ENCODE data around the gene AKAP6.

The AKAP6 gene, protein sequence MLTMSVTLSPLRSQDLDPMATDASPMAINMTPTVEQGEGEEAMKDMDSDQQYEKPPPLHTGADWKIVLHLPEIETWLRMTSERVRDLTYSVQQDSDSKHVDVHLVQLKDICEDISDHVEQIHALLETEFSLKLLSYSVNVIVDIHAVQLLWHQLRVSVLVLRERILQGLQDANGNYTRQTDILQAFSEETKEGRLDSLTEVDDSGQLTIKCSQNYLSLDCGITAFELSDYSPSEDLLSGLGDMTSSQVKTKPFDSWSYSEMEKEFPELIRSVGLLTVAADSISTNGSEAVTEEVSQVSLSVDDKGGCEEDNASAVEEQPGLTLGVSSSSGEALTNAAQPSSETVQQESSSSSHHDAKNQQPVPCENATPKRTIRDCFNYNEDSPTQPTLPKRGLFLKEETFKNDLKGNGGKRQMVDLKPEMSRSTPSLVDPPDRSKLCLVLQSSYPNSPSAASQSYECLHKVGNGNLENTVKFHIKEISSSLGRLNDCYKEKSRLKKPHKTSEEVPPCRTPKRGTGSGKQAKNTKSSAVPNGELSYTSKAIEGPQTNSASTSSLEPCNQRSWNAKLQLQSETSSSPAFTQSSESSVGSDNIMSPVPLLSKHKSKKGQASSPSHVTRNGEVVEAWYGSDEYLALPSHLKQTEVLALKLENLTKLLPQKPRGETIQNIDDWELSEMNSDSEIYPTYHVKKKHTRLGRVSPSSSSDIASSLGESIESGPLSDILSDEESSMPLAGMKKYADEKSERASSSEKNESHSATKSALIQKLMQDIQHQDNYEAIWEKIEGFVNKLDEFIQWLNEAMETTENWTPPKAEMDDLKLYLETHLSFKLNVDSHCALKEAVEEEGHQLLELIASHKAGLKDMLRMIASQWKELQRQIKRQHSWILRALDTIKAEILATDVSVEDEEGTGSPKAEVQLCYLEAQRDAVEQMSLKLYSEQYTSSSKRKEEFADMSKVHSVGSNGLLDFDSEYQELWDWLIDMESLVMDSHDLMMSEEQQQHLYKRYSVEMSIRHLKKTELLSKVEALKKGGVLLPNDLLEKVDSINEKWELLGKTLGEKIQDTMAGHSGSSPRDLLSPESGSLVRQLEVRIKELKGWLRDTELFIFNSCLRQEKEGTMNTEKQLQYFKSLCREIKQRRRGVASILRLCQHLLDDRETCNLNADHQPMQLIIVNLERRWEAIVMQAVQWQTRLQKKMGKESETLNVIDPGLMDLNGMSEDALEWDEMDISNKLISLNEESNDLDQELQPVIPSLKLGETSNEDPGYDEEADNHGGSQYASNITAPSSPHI (N-terminal part only)

DNA sequence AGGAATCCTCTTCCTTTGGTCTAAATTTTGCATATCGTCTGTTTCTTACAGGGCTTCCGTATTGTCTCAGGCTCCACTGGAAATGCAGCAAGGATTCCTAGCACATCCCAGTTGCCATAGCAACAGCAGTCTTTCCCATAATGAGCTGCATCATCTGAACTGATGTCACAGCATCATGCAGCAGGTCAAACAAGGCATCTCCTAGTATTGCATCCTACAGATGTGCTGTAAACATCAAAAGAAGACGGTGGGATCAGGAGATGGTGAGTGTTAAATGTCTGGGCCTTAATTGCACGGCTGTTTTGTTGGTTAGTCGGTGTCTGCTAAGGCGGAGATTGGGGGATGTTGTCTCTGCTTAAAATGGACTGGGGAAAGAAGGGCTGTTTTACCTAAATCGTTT, at the start of gene AKAP6:
AKAP6 (plus strand) TSS at position 153 of the 400 bp plus-strand sequence. CDS start 104,196 bp downstream, outside the sequence.
- in situ Hi-C loops (cut with MboI; ENCODE audit: low sequenced_read_pairs), result no loop called here

DNA sequence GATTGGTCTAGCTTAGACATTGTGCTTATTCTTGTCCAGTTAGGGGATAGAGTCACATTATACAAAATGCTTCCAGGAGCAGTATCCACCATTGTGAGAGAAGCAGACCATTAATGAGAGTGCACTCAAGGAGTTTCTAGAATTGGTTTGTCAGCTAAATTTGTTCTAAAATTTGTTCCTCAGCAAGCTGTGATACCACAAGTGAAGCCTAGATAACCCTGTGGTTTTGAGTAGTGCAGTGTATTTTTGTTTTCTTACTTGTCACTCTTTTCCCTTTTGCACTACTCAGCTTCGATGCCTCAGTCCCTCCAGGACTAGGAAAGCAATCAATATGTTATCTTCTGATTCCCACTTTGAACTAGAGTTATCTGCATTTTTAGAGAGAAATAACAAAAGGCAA, 42.5 kb upstream of the AKAP6 start:
- in situ Hi-C loops (cut with MboI; ENCODE audit: low sequenced_read_pairs), result no loop called here

DNA sequence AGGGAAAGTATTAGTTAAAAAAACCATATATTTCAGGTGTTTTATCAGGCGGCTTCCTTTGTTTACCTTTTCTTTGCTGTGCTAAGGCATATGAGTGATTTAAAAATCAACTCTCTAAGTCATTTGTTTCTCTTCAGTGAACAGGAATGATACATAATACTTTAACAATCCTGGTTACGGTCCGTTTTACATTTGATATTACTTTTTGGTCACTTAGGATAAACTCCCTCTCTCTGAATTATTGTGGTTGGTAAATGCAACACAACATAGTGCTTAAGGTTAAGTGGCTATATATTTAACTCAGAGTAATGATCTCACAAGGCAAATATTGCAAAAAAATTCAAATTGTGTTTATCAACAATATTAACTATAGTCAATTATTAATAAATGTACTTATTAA, 32.7 kb upstream of the AKAP6 start:
- in situ Hi-C loops (cut with MboI; ENCODE audit: low sequenced_read_pairs), result no loop called here

DNA sequence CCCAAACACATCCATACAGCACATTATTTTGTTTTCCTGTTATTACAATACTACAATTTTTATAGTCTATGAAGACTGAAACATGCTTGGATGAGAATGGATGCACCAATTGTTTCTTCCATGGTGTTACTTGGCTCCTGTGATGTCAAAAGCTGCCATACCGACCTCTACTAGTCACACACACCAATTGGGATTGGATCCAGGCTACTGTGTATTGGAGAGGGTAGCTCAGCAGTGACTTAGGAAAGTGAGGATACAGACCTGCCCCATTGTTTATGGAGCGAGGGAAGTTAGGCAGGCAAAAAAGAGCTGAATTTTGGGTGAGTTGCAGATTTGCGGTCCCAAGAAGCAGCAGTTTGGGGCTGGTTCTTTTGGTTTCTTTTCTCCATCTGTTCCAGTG, 30.8 kb upstream of the AKAP6 start:
- in situ Hi-C loops (cut with MboI; ENCODE audit: low sequenced_read_pairs), result no loop called here

DNA sequence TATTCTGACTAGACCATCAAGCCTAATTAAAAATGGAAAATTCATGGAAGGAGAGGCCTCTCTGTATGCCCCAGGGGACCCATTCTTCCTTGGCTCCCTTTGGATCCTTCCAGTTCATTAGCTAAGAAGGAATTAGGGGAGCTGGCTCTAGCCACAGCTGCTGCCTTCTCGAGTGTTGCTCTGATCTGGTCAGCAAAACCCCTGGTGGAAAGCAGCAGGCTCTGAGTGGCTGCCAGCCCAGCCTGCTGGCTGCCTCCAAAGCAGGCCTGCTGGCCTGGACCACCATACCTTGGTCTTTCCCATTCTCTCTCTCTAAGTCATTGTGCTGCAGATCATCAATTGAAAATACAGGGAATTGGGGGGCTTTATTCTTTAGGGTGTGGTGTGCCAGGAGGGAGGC, 29.0 kb upstream of the AKAP6 start:
- in situ Hi-C loops (cut with MboI; ENCODE audit: low sequenced_read_pairs), result no loop called here

DNA sequence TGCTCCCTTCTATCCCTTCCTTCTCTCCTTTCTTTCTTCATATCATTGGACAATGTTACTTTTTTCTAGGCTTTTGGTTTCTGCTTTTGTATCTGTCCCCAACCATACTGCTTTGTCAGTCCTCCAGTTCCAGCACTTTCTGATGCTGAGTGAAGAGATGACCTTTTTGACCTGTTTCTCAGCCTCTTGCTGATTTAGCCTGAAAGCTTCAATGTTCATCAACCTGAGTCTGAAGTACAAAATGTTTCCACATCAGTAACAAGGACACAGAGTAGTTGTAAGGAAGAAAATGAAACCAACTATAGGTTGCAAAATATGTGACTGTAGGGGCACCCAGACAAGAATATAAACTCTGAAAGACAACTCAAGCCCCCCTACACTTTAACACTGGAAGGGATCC, 25.2 kb upstream of the AKAP6 start:
- in situ Hi-C loops (cut with MboI; ENCODE audit: low sequenced_read_pairs), result no loop called here

DNA sequence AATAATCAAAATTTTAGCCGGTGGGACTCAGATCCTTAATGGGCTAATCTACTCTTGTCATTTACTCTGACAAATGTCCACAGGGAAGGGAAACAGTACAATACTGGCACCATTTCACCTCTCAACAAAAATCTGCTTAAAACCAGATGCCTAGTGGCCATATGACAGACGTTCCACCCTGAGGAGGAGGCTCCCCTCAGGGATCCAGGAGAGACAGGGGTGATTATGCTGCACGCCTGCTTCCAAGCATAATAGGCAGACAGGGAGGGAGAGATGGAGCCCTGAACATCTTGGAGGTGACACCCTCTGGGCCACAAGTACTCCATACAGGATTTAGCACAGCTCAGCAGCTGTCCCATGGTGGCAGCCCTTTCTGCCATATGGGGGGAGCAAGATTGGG, 24.8 kb upstream of the AKAP6 start:
- in situ Hi-C loops (cut with MboI; ENCODE audit: low sequenced_read_pairs), result no loop called here

DNA sequence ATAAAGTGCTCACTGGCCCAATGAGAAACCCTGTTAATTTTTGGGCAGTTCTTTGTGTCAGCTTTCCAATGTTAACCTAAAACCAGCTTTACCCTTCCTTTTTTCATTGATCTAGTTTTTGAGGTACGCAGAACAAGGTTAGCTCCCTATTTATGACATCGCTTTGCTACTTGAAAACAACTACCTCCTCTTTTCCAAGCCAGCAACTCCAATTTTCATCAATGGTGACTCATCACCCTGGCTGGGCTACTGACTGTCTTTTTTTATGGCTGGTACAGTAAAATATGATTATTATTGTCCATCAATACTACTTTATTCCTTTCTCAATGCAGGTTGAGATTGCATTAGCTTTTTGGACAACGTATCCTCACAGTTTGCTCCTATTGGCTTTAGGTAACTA, 22.5 kb upstream of the AKAP6 start:
- in situ Hi-C loops (cut with MboI; ENCODE audit: low sequenced_read_pairs), result no loop called here

DNA sequence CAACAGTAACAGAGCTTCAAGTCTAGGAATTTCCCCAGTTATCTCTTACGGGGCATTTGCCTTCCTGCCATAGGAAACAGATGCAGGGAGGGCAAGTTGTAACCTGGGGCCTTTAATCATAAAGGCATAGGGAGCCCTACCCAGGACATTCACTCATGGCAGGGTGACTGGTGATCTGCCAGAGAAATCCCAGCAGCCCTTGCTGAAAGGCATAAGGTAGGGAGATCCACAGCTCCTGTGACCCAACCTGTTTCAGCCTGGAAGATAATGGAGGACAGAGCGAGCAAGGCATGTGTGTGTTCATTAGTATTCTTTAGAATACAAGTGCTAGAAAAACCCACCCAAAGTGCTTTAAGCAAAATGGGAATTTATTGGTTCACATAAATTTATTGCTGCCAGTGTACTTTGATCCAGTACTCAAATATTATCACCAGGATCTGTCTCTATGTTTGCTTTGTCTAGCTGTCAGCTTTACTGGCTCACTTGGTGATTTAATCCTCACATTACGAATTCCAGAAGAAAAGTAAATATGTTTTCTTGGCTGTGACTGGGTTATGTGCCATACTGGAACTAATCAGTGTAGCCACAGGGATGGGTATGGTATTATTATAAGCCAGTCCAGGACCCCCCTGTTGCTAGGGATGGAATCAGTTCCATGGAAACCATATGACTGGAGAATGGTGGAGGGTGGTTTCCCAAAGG, 21.1 kb upstream of the AKAP6 start:
- in situ Hi-C loops (cut with MboI; ENCODE audit: low sequenced_read_pairs), result no loop called here

DNA sequence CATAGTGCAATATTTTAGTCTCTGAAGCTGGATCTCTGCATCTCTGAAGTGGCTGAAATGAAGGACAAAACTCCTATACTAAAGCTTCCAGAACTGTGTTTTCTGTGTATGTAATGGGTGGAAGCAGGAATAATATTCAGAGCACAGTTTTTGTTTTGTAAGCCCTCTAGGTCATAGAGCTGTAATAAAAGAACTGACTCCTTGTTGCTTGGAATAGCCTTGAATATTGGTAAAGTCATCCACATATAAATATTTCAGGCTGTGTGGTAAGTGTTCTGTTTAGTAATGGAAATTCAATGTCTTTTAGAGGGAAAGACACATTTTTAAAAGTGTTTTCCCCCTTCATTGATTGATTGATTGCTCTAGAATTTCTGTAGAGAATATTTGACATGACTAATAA, 18.2 kb upstream of the AKAP6 start:
- in situ Hi-C loops (cut with MboI; ENCODE audit: low sequenced_read_pairs), result no loop called here

DNA sequence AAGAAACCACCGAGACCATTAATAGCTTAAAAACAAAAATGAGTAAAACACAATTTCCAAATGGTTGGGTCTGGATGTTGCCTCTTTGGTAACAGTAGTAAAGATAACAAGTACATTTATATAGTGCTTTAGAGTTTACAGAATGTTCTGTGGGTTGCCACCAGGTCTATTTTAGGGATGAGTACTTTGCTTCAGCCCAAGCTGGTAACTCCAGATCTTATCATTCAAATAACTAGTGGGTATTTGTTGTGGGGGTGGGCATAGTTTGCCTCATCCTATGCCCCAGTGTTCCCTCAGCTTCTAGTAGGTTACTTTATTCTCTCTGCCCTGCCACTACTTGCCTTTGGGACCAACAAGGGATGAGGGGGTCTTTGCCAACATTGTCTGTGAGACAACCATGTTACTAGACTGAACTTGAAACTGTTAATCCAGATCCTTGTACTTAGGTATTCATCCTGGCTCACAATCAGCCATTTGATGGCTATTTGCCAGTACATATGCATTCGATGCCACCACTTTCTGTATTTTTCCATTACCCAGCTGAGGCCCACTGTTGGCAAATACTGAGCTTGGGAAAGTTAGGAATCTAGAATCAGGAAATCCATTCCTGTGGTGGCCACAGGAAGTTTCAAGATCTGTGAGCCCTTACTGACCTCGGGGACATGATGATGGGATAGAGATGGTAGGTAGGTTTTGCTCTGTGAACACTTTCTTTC, 17.6 kb upstream of the AKAP6 start:
- in situ Hi-C loops (cut with MboI; ENCODE audit: low sequenced_read_pairs), result no loop called here

DNA sequence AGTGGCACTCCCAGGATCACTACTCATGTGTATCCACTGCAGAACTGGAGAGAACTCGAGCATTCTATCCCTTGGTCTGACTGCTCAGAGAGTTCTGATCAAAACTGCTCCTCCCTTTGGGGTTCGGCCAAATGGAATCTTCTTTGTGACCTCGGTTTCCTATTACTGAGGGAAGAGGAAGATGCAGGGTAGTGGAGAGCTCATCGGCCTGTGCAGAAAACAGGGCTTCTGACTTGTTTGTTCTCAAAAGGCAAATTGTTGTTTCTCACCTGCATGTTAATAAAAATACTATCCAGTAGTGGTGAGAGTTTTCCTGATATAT, 17.1 kb upstream of the AKAP6 start:
- in situ Hi-C loops (cut with MboI; ENCODE audit: low sequenced_read_pairs), result no loop called here

DNA sequence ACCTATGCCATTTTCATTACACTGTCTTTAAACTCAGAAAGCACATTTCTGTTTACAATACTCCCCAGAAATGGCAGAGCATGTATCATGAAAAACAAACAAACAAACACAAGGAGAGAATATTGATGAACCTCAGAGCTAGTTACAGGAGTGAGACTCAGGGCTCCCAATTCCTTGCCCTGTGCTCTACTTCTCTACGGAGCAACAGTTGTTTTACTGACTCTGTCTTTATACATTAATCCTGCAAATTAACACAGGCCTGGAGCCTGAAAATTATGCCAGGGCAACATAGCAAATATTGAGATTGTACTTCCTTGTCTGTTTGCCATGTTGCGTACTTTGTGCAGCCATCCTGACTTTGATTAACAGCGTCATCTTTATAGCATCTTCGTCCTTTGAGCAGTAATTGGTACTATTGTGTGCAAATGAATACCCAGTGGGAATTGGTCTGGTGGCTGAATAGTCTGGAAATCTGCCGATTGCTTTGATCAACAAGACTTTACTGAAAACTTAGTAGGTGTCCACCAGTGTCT, 15.2 kb upstream of the AKAP6 start:
- in situ Hi-C loops (cut with MboI; ENCODE audit: low sequenced_read_pairs), result no loop called here

DNA sequence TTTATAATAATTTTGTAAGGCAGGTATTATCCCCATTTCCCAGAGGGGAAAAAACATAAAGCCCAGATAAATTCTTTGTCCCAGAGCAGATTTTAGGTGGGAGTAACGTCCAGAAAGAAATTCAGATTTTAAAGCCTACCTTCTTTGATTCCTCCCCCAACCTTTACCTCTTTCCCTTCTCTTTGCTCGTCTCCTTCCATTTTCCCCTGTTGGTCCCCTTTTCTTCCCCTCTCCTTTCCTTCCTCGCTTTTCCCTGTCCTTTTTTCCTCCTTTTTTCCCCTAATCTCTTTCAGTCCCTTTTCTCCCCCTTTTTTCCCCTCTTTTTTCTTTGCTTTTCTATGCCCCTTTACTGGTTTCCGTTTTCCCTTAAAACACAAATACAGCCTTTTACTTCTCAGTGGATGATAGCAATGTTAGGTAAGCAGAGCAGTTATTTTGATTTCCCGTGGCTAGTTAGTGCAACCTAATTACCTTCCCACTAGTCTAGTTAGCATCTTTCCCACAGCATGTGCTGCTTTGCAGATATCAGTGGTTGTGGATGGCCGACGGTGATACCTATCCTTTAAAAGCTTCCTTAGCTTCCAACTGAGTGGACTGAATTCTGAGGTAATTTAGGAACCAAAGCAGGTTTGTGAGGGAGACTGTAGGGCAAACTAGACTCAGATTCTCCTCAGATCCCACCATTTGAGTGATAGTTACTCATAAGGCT, 10.9 kb upstream of the AKAP6 start:
- in situ Hi-C loops (cut with MboI; ENCODE audit: low sequenced_read_pairs), result no loop called here

DNA sequence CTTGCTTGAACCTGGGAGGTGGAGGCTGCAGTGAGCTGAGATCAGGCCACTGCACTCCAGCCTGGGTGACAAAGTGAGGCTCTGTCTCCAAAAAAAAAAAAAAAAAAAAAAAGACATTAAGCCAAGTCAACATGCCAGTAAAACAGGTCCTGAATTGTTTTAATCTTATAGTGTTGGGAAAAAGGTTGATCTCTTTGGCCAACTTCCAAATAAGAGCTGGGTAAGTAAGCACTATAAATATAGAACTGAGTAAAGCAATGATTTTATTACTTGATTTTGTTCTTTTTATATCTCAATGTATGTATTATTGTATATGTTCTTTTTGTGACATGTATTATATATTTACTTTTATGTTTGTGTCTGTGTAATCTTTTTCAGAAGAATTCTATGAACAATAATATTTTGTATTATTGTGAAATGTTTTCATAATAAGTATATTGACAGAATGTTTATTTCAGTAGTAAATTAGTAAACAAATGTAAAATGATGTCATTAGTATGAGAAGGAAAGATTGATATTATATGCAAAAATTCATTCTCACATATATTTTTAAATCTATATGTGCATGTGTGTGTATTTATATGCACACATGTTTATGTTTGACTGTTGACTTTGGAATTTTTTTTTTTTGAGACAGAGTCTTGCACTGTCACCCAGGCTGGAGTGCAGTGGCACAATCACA, 9.6 kb upstream of the AKAP6 start:
- in situ Hi-C loops (cut with MboI; ENCODE audit: low sequenced_read_pairs), result no loop called here

DNA sequence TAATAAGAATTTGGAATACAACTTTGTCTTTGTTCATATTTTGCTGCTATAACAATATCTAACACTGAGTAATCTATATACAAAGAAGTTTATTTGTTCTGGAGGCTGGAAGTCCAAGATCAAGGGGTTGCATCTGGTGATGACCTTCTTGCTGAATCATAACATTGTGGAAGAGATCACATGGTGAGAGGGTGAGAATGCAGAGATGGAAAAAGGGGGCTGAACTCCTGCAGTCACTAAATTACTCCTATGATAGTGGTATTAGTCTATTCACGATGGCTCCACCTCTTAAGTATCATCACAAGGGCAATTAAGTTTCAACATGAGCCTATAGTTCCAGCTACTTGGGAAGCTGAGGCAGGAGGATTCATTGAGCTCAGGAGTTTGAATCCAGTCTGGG, 4.5 kb upstream of the AKAP6 start:
- in situ Hi-C loops (cut with MboI; ENCODE audit: low sequenced_read_pairs), result no loop called here

DNA sequence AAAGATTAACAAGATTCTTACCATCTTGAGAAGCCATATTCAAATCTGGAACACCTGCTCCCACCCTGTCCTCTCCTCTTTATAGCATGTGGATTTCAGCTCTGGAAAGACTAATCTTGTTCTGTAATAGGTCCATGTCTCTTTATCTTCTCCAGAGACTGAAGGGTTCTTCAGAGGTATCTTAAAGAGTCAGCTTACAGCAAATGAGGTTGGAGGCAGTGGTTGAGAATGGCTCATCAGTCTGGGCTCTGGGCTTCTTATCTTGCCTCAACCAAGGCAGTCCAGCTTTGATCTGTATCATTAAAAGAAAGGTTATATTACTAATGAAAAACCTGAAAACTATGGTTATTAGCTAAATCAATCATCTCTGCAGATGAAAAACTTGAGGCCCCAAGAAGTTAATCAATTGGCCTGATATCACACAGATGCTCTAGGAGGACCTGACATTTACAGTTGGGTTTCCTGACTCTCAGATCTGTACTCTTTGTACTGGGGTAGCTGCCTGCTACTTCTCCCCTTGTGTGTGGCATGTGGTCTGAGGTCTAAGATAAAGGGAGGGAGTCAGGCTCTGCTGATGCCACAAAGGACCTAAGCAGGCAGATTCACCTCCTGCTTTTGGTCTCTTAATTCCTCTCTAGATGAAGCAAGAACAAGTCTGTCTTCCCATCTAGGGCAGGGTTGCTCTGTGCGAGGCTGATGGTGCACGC, 1.7 kb upstream of the AKAP6 start:
- in situ Hi-C loops (cut with MboI; ENCODE audit: low sequenced_read_pairs), result no loop called here

DNA sequence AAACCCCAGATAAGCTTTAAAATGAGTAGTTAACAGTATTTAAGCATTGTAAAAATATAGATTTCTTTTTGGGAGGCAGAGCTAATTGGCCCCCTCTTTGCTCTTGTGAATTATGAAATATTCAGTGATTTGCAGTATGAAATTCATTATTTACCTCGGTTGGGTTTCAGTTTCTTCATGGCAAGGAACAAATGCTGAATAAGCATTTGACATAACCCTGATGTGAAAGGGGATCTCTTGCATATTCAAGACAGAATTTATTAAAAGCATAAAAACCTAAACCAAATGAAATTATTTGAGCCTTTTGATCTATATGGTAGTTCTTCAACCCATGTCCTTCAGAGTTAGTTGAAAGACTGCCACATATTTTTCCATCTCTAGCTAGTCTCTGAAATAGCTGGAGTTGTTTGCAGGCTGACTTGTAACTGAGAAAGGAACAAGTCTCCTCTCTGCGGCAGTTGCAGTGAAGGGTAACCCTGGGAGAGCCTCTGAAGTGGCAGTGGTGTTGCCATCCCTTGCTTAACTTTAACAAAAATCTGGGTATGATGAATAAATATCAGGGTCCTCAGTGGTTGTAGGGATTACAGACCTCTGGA, 690 bp downstream of the AKAP6 start:
- in situ Hi-C loops (cut with MboI; ENCODE audit: low sequenced_read_pairs), result no loop called here
